ENCODE results near the gene TUBA3E. TPM values are rescaled to one million over a fixed set of nuclear protein-coding genes. Genes with fewer than 3 reads are reported as not detected.
"Not testable (repeated sequence)": the region's sequence is repeated elsewhere in the genome, so short reads cannot be mapped to it uniquely, and the experiment has no call there.

Gene TUBA3E
- total RNA-seq (not detected), polyA plus RNA-seq (not detected)

DNA sequence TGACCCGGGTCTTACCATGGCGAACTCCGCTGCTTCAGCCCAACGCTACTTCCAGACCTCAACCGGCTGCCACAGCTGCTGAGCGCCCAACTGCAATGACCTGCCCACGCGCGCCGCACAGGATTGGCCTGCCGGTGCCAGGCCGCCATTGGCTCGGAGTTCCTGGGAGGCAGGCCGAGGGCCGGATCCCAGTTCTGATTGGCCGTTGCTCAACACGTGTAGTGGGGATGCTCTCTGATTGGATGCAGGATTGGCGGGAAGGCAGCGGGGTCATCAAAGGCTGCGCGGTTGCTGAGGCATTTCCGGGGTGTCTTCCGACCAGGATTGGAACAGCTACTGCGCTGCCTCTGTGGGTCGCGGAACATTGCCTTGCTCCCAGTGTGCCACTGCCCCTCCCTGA, at the start of gene TUBA3E:
Gene TUBA3E, minus strand, starts transcription at position 97 of the 400 bp plus-strand sequence. Its CDS starts 79 bp downstream, at position 18.
- H3K27me3 ChIP-seq (ENCODE audit: insufficient read depth, low read length, poor library complexity, severe bottlenecking), result no peaks in the 10 kb centered on the region
- no peak for DNase-seq
- H3K36me3 ChIP-seq (ENCODE audit: insufficient read depth, low read length), result no peaks in the 10 kb centered on the region
- H3K27ac ChIP-seq (ENCODE audit: low read depth, low read length), result no peak within 1 kb of the TSS
- Mint-ChIP-seq H3K27ac (peak within 1 kb of the TSS in 1 of 8 donors; percentile 17), H3K4me1 (no peaks in the 10 kb centered on the region), H3K36me3 (no peaks in the 10 kb centered on the region), H3K4me3 (no peak within 1 kb of the TSS), H3K27me3 (peaks cover 0 to 2% of the 10 kb centered on the region in 2 donors), H3K9me3 (no peaks in the 10 kb centered on the region)
- H3K4me1 ChIP-seq (ENCODE audit: insufficient read depth, low read length), result no peaks in the 10 kb centered on the region
- ChIA-PET CTCF (no interaction called here), POLR2A (no interaction called here)
- no peaks in the 10 kb centered on the region for H3K9me3 ChIP-seq (ENCODE audit: low read length)
- H3K4me3 ChIP-seq (ENCODE audit: low read length), result no peak within 1 kb of the TSS

DNA sequence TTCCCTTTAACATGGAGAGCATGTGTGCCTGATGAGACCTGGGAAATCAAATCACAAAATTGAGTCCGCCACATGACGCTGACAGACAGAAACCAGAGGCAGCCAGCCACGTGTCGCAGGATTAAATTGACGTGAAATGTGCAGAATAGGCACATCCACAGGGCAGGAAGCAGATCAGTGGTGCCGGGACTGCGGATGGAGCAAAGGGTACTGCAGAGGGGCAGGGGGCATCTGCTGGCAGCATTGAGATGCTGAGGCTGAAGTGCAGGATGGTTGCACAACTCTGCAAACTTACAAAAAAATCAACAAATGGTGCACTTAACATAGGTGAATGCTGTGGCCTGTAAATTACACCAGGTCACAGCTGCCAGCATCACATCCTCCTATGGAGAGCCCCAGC, 48.2 kb upstream of the TUBA3E start:
- Mint-ChIP-seq H3K9me3 (no peaks in the 10 kb centered on the region), H3K36me3 (no peaks in the 10 kb centered on the region), H3K27me3 (peaks cover 28 to 45% of the 10 kb centered on the region in 2 donors), H3K27ac (no peak overlapping the region), H3K4me3 (no peak overlapping the region), H3K4me1 (no peaks in the 10 kb centered on the region)
- Histone ChIP-seq H3K4me3 (ENCODE audit: low read length) (no peak overlapping the region), H3K27me3 (ENCODE audit: insufficient read depth, low read length, poor library complexity, severe bottlenecking) (no peaks in the 10 kb centered on the region), H3K4me1 (ENCODE audit: insufficient read depth, low read length) (no peaks in the 10 kb centered on the region), H3K9me3 (ENCODE audit: low read length) (no peaks in the 10 kb centered on the region), H3K27ac (ENCODE audit: low read depth, low read length) (no peak overlapping the region), H3K36me3 (ENCODE audit: insufficient read depth, low read length) (no peaks in the 10 kb centered on the region)
- no peak for DNase-seq
- ChIA-PET POLR2A (no interaction called here), CTCF (no interaction called here)

- Mint-ChIP-seq H3K36me3 (no peaks in the 10 kb centered on the region), H3K4me3 (no peak overlapping the region), H3K4me1 (no peaks in the 10 kb centered on the region), H3K9me3 (no peaks in the 10 kb centered on the region), H3K27me3 (peaks cover 26 to 45% of the 10 kb centered on the region in 2 donors), H3K27ac (no peak overlapping the region)
- no peaks in the 10 kb centered on the region for H3K9me3 ChIP-seq (ENCODE audit: low read length)
- ChIA-PET CTCF (no interaction called here), POLR2A (no interaction called here)
- H3K27ac ChIP-seq (ENCODE audit: low read depth, low read length), result no peak overlapping the region
- H3K4me3 ChIP-seq (ENCODE audit: low read length), result no peak overlapping the region
- H3K36me3 ChIP-seq (ENCODE audit: insufficient read depth, low read length), result no peaks in the 10 kb centered on the region
- H3K27me3 ChIP-seq (ENCODE audit: insufficient read depth, low read length, poor library complexity, severe bottlenecking), result no peaks in the 10 kb centered on the region
- H3K4me1 ChIP-seq (ENCODE audit: insufficient read depth, low read length), result no peaks in the 10 kb centered on the region
- no peak for DNase-seq
Measured at GRCh38 chr2:130245976-130246375, 47.7 kb upstream of the TUBA3E start.

DNA sequence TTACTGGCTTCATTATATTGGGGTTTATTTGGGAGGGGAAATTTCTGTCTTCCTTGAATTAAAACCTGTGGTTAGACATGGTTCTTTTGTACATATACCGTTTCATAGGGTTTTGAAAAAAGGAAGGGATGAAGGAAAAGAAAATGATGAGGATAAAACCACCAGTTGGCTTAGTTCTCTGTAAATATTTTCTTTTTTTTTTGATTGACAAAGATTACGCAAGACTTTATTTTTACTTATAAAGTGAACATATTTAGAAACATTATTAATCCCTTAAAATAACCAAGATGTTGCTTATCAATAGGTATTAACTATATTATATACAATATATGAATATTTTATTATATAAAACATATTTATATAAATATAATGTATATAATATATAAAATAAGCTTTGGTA, 45.1 kb upstream of the TUBA3E start:
- no peaks in the 10 kb centered on the region for H3K9me3 ChIP-seq (ENCODE audit: low read length)
- no peaks in the 10 kb centered on the region for H3K27me3 ChIP-seq (ENCODE audit: insufficient read depth, low read length, poor library complexity, severe bottlenecking)
- Mint-ChIP-seq H3K9me3 (no peaks in the 10 kb centered on the region), H3K27ac (no peak overlapping the region), H3K36me3 (no peaks in the 10 kb centered on the region), H3K4me1 (no peaks in the 10 kb centered on the region), H3K4me3 (no peak overlapping the region), H3K27me3 (peaks cover 15 to 22% of the 10 kb centered on the region in 2 donors)
- H3K4me3 ChIP-seq (ENCODE audit: low read length), result no peak overlapping the region
- H3K36me3 ChIP-seq (ENCODE audit: insufficient read depth, low read length), result no peaks in the 10 kb centered on the region
- ChIA-PET POLR2A (no interaction called here), CTCF (no interaction called here)
- DNase-seq, result no peak
- H3K27ac ChIP-seq (ENCODE audit: low read depth, low read length), result no peak overlapping the region
- H3K4me1 ChIP-seq (ENCODE audit: insufficient read depth, low read length), result no peaks in the 10 kb centered on the region

DNA sequence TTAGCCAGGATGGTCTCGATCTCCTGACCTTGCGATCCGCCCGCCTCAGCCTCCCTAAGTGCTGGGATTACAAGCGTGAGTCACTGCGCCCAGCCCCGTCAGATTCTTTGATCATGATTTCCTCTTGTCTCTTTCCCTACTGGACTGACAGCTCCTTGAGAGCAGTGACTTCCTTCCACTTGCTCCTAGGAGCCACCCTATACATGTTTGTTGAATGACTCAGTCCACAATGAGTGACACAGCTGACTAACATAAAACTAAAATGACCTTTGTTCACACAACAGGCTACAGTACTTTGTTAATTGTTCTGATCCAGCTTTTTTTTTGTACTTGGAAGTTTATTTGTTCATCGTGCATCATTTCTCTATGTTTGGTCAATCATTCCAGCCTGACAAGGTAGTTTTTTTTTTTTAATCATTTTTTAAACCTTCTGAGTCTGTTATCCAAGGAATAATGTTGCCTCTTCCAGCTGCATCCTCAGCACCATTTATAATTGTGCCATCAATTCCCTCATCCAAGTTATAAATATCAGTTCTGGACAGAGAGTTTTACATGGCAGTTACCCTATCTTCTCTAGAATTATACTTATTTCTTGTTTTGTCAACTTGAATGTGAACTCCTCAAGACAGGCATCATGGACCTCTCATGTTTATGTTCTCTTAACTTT, 42.9 kb upstream of the TUBA3E start:
- Mint-ChIP-seq H3K27ac (no peak overlapping the region), H3K9me3 (peaks cover 0 to 4% (median 0%) of the 10 kb centered on the region in 5 donors), H3K27me3 (peaks cover 13 to 15% of the 10 kb centered on the region in 2 donors), H3K4me1 (no peaks in the 10 kb centered on the region), H3K36me3 (no peaks in the 10 kb centered on the region), H3K4me3 (peak overlapping the region in 1 of 7 donors; percentile 60)
- Histone ChIP-seq H3K27me3 (ENCODE audit: insufficient read depth, low read length, poor library complexity, severe bottlenecking) (no peaks in the 10 kb centered on the region), H3K9me3 (ENCODE audit: low read length) (no peaks in the 10 kb centered on the region), H3K27ac (ENCODE audit: low read depth, low read length) (no peak overlapping the region), H3K36me3 (ENCODE audit: insufficient read depth, low read length) (no peaks in the 10 kb centered on the region), H3K4me3 (ENCODE audit: low read length) (no peak overlapping the region), H3K4me1 (ENCODE audit: insufficient read depth, low read length) (no peaks in the 10 kb centered on the region)
- no peak for DNase-seq
- POLR2A ChIA-PET, result no interaction called here
- CTCF ChIA-PET, result interaction anchor here (1.1 kb wide), 1 partner anchor 9 kb away, joined by 3 read pairs; no protein-coding TSS in a partner anchor

DNA sequence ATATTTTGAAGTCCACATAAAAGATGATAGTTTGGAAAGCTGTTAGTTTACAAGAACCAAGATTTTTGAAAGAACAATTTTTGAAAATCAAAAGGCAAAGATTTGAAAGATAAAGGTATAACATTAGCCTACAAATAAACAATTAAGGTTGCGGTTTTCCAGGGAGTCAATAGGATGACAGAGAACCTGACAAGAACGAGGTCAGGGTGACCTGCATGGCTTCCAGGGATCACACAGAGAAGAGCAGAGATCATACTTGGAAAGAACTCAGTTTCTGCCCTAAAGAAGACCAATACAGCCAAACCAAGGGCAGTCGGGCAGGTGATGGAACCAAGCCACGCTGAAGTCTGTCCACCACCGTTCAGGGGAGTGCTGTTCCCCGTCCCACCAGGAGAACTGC, 41.3 kb upstream of the TUBA3E start:
- H3K27ac Mint-ChIP-seq; H3K27me3 ChIP-seq (ENCODE audit: insufficient read depth, low read length, poor library complexity, severe bottlenecking); H3K9me3 Mint-ChIP-seq; POLR2A ChIA-PET; H3K27ac ChIP-seq (ENCODE audit: low read depth, low read length); H3K4me1 ChIP-seq (ENCODE audit: insufficient read depth, low read length); H3K9me3 ChIP-seq (ENCODE audit: low read length); H3K36me3 ChIP-seq (ENCODE audit: insufficient read depth, low read length); H3K4me3 ChIP-seq (ENCODE audit: low read length); H3K36me3 Mint-ChIP-seq; CTCF ChIA-PET; H3K4me3 Mint-ChIP-seq; H3K4me1 Mint-ChIP-seq; DNase-seq: not testable (repeated sequence)
- peaks cover 11 to 13% of the 10 kb centered on the region in 2 donors for H3K27me3 Mint-ChIP-seq

- H3K27ac ChIP-seq (ENCODE audit: low read depth, low read length); H3K9me3 Mint-ChIP-seq; H3K27ac Mint-ChIP-seq; H3K4me3 ChIP-seq (ENCODE audit: low read length); DNase-seq; H3K27me3 ChIP-seq (ENCODE audit: insufficient read depth, low read length, poor library complexity, severe bottlenecking); H3K4me1 Mint-ChIP-seq; H3K9me3 ChIP-seq (ENCODE audit: low read length); H3K4me1 ChIP-seq (ENCODE audit: insufficient read depth, low read length); H3K4me3 Mint-ChIP-seq; POLR2A ChIA-PET; H3K36me3 ChIP-seq (ENCODE audit: insufficient read depth, low read length); CTCF ChIA-PET; H3K36me3 Mint-ChIP-seq: not testable (repeated sequence)
- H3K27me3 Mint-ChIP-seq, result peaks cover 4 to 14% of the 10 kb centered on the region in 2 donors
Measured at GRCh38 chr2:130233066-130233465, 34.8 kb upstream of the TUBA3E start.

DNA sequence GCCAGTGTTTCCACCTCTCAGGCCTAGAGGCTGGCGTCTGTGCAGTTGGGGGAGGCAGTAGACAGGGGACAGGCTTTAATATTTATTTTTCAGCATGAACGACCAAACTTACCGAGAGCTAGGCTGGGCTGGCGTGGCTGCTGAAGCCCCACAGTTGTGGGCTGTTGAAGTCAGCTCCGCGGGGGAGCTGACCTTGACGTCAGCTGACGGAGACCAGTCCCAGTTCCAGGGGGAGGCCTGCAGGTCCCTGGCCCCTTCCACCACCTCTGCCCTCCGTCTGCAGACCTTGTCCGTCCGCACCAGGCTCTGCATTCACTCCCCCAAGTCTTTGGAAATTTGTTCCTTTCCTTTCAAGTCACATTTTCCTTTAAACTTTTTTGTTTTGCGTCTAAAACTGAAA, 33.4 kb upstream of the TUBA3E start:
- Histone ChIP-seq H3K27ac (ENCODE audit: low read depth, low read length) (no peak overlapping the region), H3K4me1 (ENCODE audit: insufficient read depth, low read length) (no peaks in the 10 kb centered on the region), H3K27me3 (ENCODE audit: insufficient read depth, low read length, poor library complexity, severe bottlenecking) (no peaks in the 10 kb centered on the region), H3K4me3 (ENCODE audit: low read length) (no peak overlapping the region), H3K9me3 (ENCODE audit: low read length) (no peaks in the 10 kb centered on the region), H3K36me3 (ENCODE audit: insufficient read depth, low read length) (no peaks in the 10 kb centered on the region)
- DNase-seq, result no peak
- H3K4me3 Mint-ChIP-seq, result no peak overlapping the region
- POLR2A ChIA-PET, result no interaction called here
- peaks cover 0 to 2% (median 0%) of the 10 kb centered on the region in 5 donors for H3K9me3 Mint-ChIP-seq
- H3K27me3 Mint-ChIP-seq, result peaks cover 4 to 9% of the 10 kb centered on the region in 2 donors
- no peaks in the 10 kb centered on the region for H3K36me3 Mint-ChIP-seq
- CTCF ChIA-PET, result interaction anchor here (0.9 kb wide), 1 partner anchor 9 kb away, joined by 3 read pairs; no protein-coding TSS in a partner anchor
- no peaks in the 10 kb centered on the region for H3K4me1 Mint-ChIP-seq
- no peak overlapping the region for H3K27ac Mint-ChIP-seq
